Karpas-422 (cell line): ENCODE measurements around the gene GP2. TPM values are rescaled to one million over a fixed set of nuclear protein-coding genes. Genes with fewer than 3 reads are reported as not detected.
"Not testable (repeated sequence)": the region's sequence is repeated elsewhere in the genome, so short reads cannot be mapped to it uniquely, and the experiment has no call there.

ENCODE experiments used
- DNase-seq: peaks from one replicate; pipeline ENCODE4 v3.0.0-alpha.2; 2015
- H2AFZ ChIP-seq: fragments of 200-600 bp; sonication (generic); 2 replicates; pipeline ENCODE4 v1.6.1; 2014; ENCODE audit warnings: antibody characterized with exemption, low read length, mixed read lengths
- H3K27ac ChIP-seq: fragments of 200-600 bp; sonication (generic); 2 replicates; pipeline ENCODE4 v1.5.1; 2014; ENCODE audit warnings: mild to moderate bottlenecking, low read length, moderate library complexity
- H3K27me3 ChIP-seq: fragments of 200-600 bp; sonication (generic); 2 replicates; pipeline ENCODE4 v1.6.1; 2014; ENCODE audit warnings: low read length, mixed read lengths
- H3K36me3 ChIP-seq: fragments of 200-600 bp; sonication (generic); 2 replicates; pipeline ENCODE4 v1.6.1; 2014; ENCODE audit warnings: low read length, mixed read lengths; ENCODE audit not compliant: insufficient read depth
- H3K4me1 ChIP-seq: fragments of 200-600 bp; sonication (generic); 2 replicates; pipeline ENCODE4 v1.6.1; 2014; ENCODE audit warnings: mild to moderate bottlenecking, low read length, mixed read lengths
- H3K4me2 ChIP-seq: fragments of 200-600 bp; sonication (generic); 2 replicates; pipeline ENCODE4 v1.6.1; 2014; ENCODE audit warnings: low read length, low read depth, mild to moderate bottlenecking; ENCODE audit not compliant: poor library complexity, severe bottlenecking
- H3K4me3 ChIP-seq: fragments of 200-600 bp; sonication (generic); 2 replicates; pipeline ENCODE4 v1.5.1; 2014; ENCODE audit warnings: mild to moderate bottlenecking, antibody characterized with exemption, low read length, mixed read lengths
- H3K79me2 ChIP-seq: fragments of 200-600 bp; sonication (generic); 2 replicates; pipeline ENCODE4 v1.6.1; 2014; ENCODE audit warnings: mild to moderate bottlenecking, low read length, mixed read lengths
- H3K9ac ChIP-seq: fragments of 200-600 bp; sonication (generic); 2 replicates; pipeline ENCODE4 v1.6.0; 2014; ENCODE audit warnings: low read length
- H3K9me2 ChIP-seq: fragments of 200-600 bp; sonication (generic), shearing (Covaris generic); replicated peaks from 2 replicates; pipeline ENCODE4 v1.6.0; 2014; ENCODE audit warnings: mild to moderate bottlenecking, low read length, moderate library complexity; ENCODE audit not compliant: insufficient read depth
- H3K9me3 ChIP-seq: fragments of 300-700, 200-600 bp; sonication (generic); 2 replicates; pipeline ENCODE4 v1.6.1; 2014; ENCODE audit warnings: low read length, mixed read lengths
- H4K20me1 ChIP-seq: fragments of 200-600 bp; sonication (generic); 2 replicates; pipeline ENCODE4 v1.6.1; 2014; ENCODE audit warnings: mild to moderate bottlenecking, antibody characterized with exemption, low read length, low read depth; ENCODE audit not compliant: insufficient read depth
- total RNA-seq: library from RNA; depleted of rRNA; stranded (reverse); fragments of >200 nt; shearing (Covaris generic); gene quantifications from 2 replicates; pipeline ENCODE4 v1.2.3, GENCODE V29; 2014; ENCODE audit warnings: low replicate concordance

Gene GP2
- total RNA-seq, 1 experiment from 2014 or later: not detected

GRCh38 chr16:20321671-20322070 lies 5.6 kb downstream of the GP2 start:
- Histone ChIP-seq H3K27ac (no peak overlapping the region), H3K4me1 (no peaks in the 10 kb centered on the region), H3K27me3 (no peaks in the 10 kb centered on the region)

DNA sequence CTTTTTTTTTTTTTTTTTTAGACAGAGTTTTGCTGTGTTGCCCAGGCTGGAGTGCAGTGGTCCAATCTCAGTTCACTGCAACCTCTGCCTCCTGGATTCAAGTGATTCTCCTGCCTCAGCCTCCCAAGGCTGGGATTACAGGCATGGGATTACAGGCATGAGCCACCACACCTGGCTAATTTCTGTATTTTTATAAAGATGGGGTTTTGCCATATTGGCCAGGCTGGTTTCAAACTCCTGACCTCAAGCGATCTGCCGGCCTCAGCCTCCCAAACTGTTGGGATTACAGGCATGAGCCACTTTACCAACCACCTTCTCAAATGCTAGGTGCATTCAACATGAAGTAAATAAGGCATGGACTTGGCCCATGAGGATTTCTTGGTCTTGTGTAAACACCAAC lies 6.3 kb downstream of the GP2 start:
- not testable (repeated sequence) for H3K9me2 ChIP-seq, H3K4me3 ChIP-seq, H3K27me3 ChIP-seq, H3K4me2 ChIP-seq, H3K9me3 ChIP-seq, H3K4me1 ChIP-seq, H3K9ac ChIP-seq, DNase-seq, H3K27ac ChIP-seq, H3K36me3 ChIP-seq, H2AFZ ChIP-seq, H4K20me1 ChIP-seq, H3K79me2 ChIP-seq

More at GRCh38 chr16:20321671-20322070, 5.6 kb downstream of the GP2 start:
- no peak for DNase-seq
- H3K36me3 ChIP-seq: no peaks in the 10 kb centered on the region
- no peaks in the 10 kb centered on the region for H3K79me2 ChIP-seq
- H3K4me3 ChIP-seq: no peak overlapping the region
- H3K9ac ChIP-seq: no peak overlapping the region
- H3K9me2 ChIP-seq: no peaks in the 10 kb centered on the region
- no peaks in the 10 kb centered on the region for H3K9me3 ChIP-seq
- H3K4me2 ChIP-seq: no peak overlapping the region
- no peak overlapping the region for H2AFZ ChIP-seq
- H4K20me1 ChIP-seq: no peaks in the 10 kb centered on the region

- no peaks in the 10 kb centered on the region for H3K79me2 ChIP-seq
- H3K36me3 ChIP-seq: no peaks in the 10 kb centered on the region
- no peaks in the 10 kb centered on the region for H4K20me1 ChIP-seq
- no peak overlapping the region for H3K9ac ChIP-seq
- H3K4me1 ChIP-seq: no peaks in the 10 kb centered on the region
- no peaks in the 10 kb centered on the region for H3K9me3 ChIP-seq
- no peaks in the 10 kb centered on the region for H3K27me3 ChIP-seq
- no peak overlapping the region for H3K27ac ChIP-seq
- no peaks in the 10 kb centered on the region for H3K9me2 ChIP-seq
- no peak for DNase-seq
- no peak overlapping the region for H3K4me2 ChIP-seq
- no peak overlapping the region for H2AFZ ChIP-seq
- H3K4me3 ChIP-seq: no peak overlapping the region
These were observed 6.7 kb downstream of the GP2 start for GRCh38 chr16:20320592-20320991.

- Histone ChIP-seq H3K9me2 (no peaks in the 10 kb centered on the region), H3K36me3 (no peaks in the 10 kb centered on the region), H3K27ac (no peak overlapping the region), H2AFZ (no peak overlapping the region), H3K9me3 (no peaks in the 10 kb centered on the region), H3K9ac (no peak overlapping the region), H3K79me2 (no peaks in the 10 kb centered on the region), H3K4me3 (no peak overlapping the region), H4K20me1 (no peaks in the 10 kb centered on the region), H3K4me1 (no peaks in the 10 kb centered on the region), H3K4me2 (no peak overlapping the region), H3K27me3 (no peaks in the 10 kb centered on the region)
- no peak for DNase-seq
These were observed 7.1 kb downstream of the GP2 start for GRCh38 chr16:20320178-20320577.

- Histone ChIP-seq H3K9me3 (no peaks in the 10 kb centered on the region), H2AFZ (no peak overlapping the region), H3K9ac (no peak overlapping the region), H3K36me3 (no peaks in the 10 kb centered on the region), H3K4me1 (no peaks in the 10 kb centered on the region), H4K20me1 (no peaks in the 10 kb centered on the region), H3K9me2 (no peaks in the 10 kb centered on the region), H3K79me2 (no peaks in the 10 kb centered on the region), H3K4me2 (no peak overlapping the region), H3K27ac (no peak overlapping the region), H3K4me3 (no peak overlapping the region), H3K27me3 (no peaks in the 10 kb centered on the region)
- DNase-seq: no peak
These were observed 7.9 kb downstream of the GP2 start for GRCh38 chr16:20319406-20319805.

DNA sequence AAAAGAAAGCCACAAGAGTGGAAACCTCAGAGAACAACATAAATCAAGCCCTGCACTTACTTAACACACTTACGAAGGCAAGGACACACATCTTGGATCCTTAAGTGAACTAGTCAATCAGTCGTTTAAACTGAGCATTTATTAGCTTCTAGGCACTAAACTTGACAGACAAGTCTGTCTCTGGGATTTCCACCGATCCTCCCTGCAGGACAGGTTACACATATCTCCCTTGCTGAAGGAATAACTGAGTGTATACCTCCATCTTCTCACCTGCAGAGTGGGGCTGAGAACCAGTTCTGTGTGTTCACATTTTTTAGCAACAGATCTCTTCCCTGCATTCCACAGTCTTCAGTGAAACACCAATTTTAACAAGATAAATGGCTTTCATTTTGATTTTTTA lies 8.9 kb downstream of the GP2 start:
- H3K9me3 ChIP-seq: no peaks in the 10 kb centered on the region
- H4K20me1 ChIP-seq: no peaks in the 10 kb centered on the region
- no peak overlapping the region for H3K9ac ChIP-seq
- 0 out of 2 replicates have a peak, but pooled peaks cover 4% of the 10 kb centered on the region for H3K9me2 ChIP-seq
- no peaks in the 10 kb centered on the region for H3K4me1 ChIP-seq
- DNase-seq: no peak
- H3K27me3 ChIP-seq: no peaks in the 10 kb centered on the region
- H3K36me3 ChIP-seq: no peaks in the 10 kb centered on the region
- H3K4me3 ChIP-seq: no peak overlapping the region
- no peak overlapping the region for H2AFZ ChIP-seq
- no peak overlapping the region for H3K4me2 ChIP-seq
- no peak overlapping the region for H3K27ac ChIP-seq
- no peaks in the 10 kb centered on the region for H3K79me2 ChIP-seq

DNA sequence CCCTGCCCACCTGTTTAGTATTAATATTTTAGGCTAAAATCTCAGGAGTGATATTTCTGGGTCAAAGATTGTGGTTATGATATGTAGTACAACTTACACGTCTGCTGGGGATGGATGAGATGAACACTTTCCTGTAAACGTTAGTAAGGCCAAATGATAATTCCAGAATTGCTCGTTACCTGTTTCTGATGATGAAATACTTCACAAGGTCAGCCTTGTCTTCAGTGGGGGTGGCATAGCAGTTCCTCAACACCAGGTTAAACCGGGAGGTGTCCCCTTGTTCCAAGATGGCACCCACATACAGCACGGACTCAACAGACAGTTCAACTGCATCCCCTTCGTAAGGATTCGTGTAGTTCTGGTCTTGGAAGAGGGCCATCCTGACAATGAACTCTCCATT lies 9.3 kb downstream of the GP2 start:
- Histone ChIP-seq H3K4me3 (no peak overlapping the region), H3K27me3 (no peaks in the 10 kb centered on the region), H3K4me2 (no peak overlapping the region), H3K9me2 (0 out of 2 replicates have a peak, but pooled peaks cover 4% of the 10 kb centered on the region), H4K20me1 (no peaks in the 10 kb centered on the region), H3K9me3 (no peaks in the 10 kb centered on the region), H3K4me1 (no peaks in the 10 kb centered on the region), H2AFZ (no peak overlapping the region), H3K27ac (no peak overlapping the region), H3K36me3 (no peaks in the 10 kb centered on the region), H3K79me2 (no peaks in the 10 kb centered on the region), H3K9ac (no peak overlapping the region)
- DNase-seq: no peak

- Histone ChIP-seq H3K27ac (no peak overlapping the region), H2AFZ (no peak overlapping the region), H3K27me3 (no peaks in the 10 kb centered on the region), H3K4me1 (no peaks in the 10 kb centered on the region), H3K9me2 (0 out of 2 replicates have a peak, but pooled peaks cover 4% of the 10 kb centered on the region), H3K4me3 (no peak overlapping the region), H3K79me2 (no peaks in the 10 kb centered on the region), H3K9me3 (no peaks in the 10 kb centered on the region), H3K36me3 (no peaks in the 10 kb centered on the region), H3K9ac (no peak overlapping the region), H4K20me1 (no peaks in the 10 kb centered on the region), H3K4me2 (no peak overlapping the region)
- DNase-seq: no peak
These were observed 10.2 kb downstream of the GP2 start for GRCh38 chr16:20317117-20317516.

- H4K20me1 ChIP-seq: no peaks in the 10 kb centered on the region
- DNase-seq: no peak
- no peaks in the 10 kb centered on the region for H3K9me3 ChIP-seq
- H3K9me2 ChIP-seq: 0 out of 2 replicates have a peak, but pooled peaks cover 4% of the 10 kb centered on the region
- no peaks in the 10 kb centered on the region for H3K27me3 ChIP-seq
- H3K9ac ChIP-seq: no peak overlapping the region
- H3K27ac ChIP-seq: no peak overlapping the region
- no peaks in the 10 kb centered on the region for H3K36me3 ChIP-seq
- H3K4me3 ChIP-seq: no peak overlapping the region
- H3K4me1 ChIP-seq: no peaks in the 10 kb centered on the region
- no peak overlapping the region for H2AFZ ChIP-seq
- no peak overlapping the region for H3K4me2 ChIP-seq
- H3K79me2 ChIP-seq: no peaks in the 10 kb centered on the region
These were observed 10.6 kb downstream of the GP2 start for GRCh38 chr16:20316715-20317114.
